IMR-90 (cell line): Measurements from ENCODE around the gene NTMT1. TPM values are rescaled to one million over a fixed set of nuclear protein-coding genes. Genes with fewer than 3 reads are reported as not detected.

Experiments used
- ATAC-seq: fragments of 200-7000 bp; cut with Tn5 transposase; 2 replicates; pipeline ENCODE4 v1.9.1; 2020; ENCODE audit warnings: low read depth, mild to moderate bottlenecking, moderate library complexity
- BruUV-seq: library from RNA; stranded (reverse); fragments of 400-500 nt; replicated peaks from 2 replicates; lab custom pipeline; 2021; lab: Mats Ljungman, UMichigan
- CTCF ChIA-PET: fragments of 300-600 bp; formaldehyde crosslinking; extraction: SDS; loops from one replicate; lab custom pipeline; 2021; ENCODE audit warnings: antibody characterized with exemption; lab: Yijun Ruan, JAX
- POLR2A ChIA-PET: fragments of 300-600 bp; sonication (Branson Sonifier 250); formaldehyde crosslinking; loops from one replicate; lab custom pipeline; 2022; ENCODE audit warnings: antibody characterized with exemption; ENCODE audit not compliant: unreplicated experiment; lab: Charles Lee
- DNase-seq: peaks from one replicate; pipeline ENCODE4 v3.0.0; 2013
- H2AFZ ChIP-seq: replicated peaks from 2 replicates; pipeline ENCODE3; 2013; ENCODE audit warnings: low read length, mild to moderate bottlenecking; ENCODE audit not compliant: poor library complexity
- H2AK5ac ChIP-seq: 2 replicates; pipeline ENCODE4 v1.6.1; 2013; ENCODE audit warnings: low read depth, low read length, inconsistent platforms
- H2AK9ac ChIP-seq: replicated peaks from 2 replicates; pipeline ENCODE3; 2013; ENCODE audit warnings: mild to moderate bottlenecking, low read depth, low read length, moderate library complexity; ENCODE audit not compliant: poor library complexity
- H2BK120ac ChIP-seq: 2 replicates; pipeline ENCODE4 v1.6.1; 2013; ENCODE audit warnings: low read depth, low read length, inconsistent platforms
- H2BK15ac ChIP-seq: 3 replicates; pipeline ENCODE4 v1.6.1; 2013; ENCODE audit warnings: low read depth, low read length, inconsistent platforms
- H2BK20ac ChIP-seq: 2 replicates; pipeline ENCODE4 v1.6.1; 2013; ENCODE audit warnings: low read depth, mild to moderate bottlenecking, inconsistent platforms, low read length, moderate library complexity
- H2BK5ac ChIP-seq: 2 replicates; pipeline ENCODE4 v1.6.1; 2013; ENCODE audit warnings: mild to moderate bottlenecking, low read depth, low read length, inconsistent platforms; ENCODE audit not compliant: poor library complexity, severe bottlenecking
- H3K14ac ChIP-seq: replicated peaks from 2 replicates; pipeline ENCODE4 v1.6.1; 2013; ENCODE audit warnings: low read depth, low read length, inconsistent platforms
- H3K18ac ChIP-seq: 2 replicates; pipeline ENCODE4 v1.6.1; 2013; ENCODE audit warnings: low read depth, low read length, control low read depth
- H3K23ac ChIP-seq: 2 replicates; pipeline ENCODE4 v1.6.1; 2013; ENCODE audit warnings: low read depth, low read length, inconsistent platforms
- H3K27ac ChIP-seq: 2 replicates; pipeline ENCODE4 v1.5.1; 2013; ENCODE audit warnings: mild to moderate bottlenecking, control low read depth, low read length; ENCODE audit not compliant: insufficient read depth
- H3K27me3 ChIP-seq: 2 replicates; pipeline ENCODE4 v1.6.1; 2013; ENCODE audit warnings: low read length; ENCODE audit not compliant: control insufficient read depth, insufficient read depth
- H3K36me3 ChIP-seq: 2 replicates; pipeline ENCODE4 v1.6.1; 2013; ENCODE audit warnings: low read length, mixed read lengths; ENCODE audit not compliant: control insufficient read depth, insufficient read depth
- H3K4ac ChIP-seq: 2 replicates; pipeline ENCODE4 v1.6.1; 2013; ENCODE audit warnings: low read depth, low read length, inconsistent platforms
- H3K4me1 ChIP-seq: 2 replicates; pipeline ENCODE4 v1.6.1; 2013; ENCODE audit warnings: low read length, mixed read lengths; ENCODE audit not compliant: control insufficient read depth, insufficient read depth
- H3K4me2 ChIP-seq: 2 replicates; pipeline ENCODE4 v1.6.1; 2013; ENCODE audit warnings: low read depth, mild to moderate bottlenecking, control low read depth, low read length, moderate library complexity
- H3K4me3 ChIP-seq: 2 replicates; pipeline ENCODE4 v1.5.1; 2013; ENCODE audit warnings: low read depth, mild to moderate bottlenecking, control low read depth, low read length, moderate library complexity; ENCODE audit not compliant: insufficient read depth
- H3K56ac ChIP-seq: 2 replicates; pipeline ENCODE4 v1.6.1; 2013; ENCODE audit warnings: low read length, inconsistent platforms; ENCODE audit not compliant: insufficient read depth; ENCODE audit errors: extremely low read depth
- H3K79me1 ChIP-seq, 2 experiments: 2 replicates each; pipeline ENCODE4 v1.6.1; 2013; ENCODE audit warnings: low read length in 2 of 2, inconsistent platforms in 1 of 2, low read depth in 1 of 2
- H3K9ac ChIP-seq: 2 replicates; pipeline ENCODE4 v1.6.1; 2013; ENCODE audit warnings: low read depth, low read length, control low read depth
- H3K9me1 ChIP-seq: 2 replicates; pipeline ENCODE4 v1.6.1; 2013; ENCODE audit warnings: low read length, inconsistent platforms; ENCODE audit not compliant: insufficient read depth
- H3K9me3 ChIP-seq: 2 replicates; pipeline ENCODE4 v1.6.1; 2013; ENCODE audit warnings: low read length; ENCODE audit not compliant: control insufficient read depth, insufficient read depth
- H4K20me1 ChIP-seq: 2 replicates; pipeline ENCODE4 v1.6.1; 2013; ENCODE audit warnings: low read length, inconsistent platforms; ENCODE audit not compliant: insufficient read depth
- H4K5ac ChIP-seq: 2 replicates; pipeline ENCODE4 v1.6.1; 2013; ENCODE audit warnings: mild to moderate bottlenecking, low read depth, low read length, control low read depth
- H4K8ac ChIP-seq, 2 experiments: 2 replicates each; pipeline ENCODE4 v1.6.1; 2013; ENCODE audit warnings: low read depth in 2 of 2, low read length in 2 of 2, control low read depth in 1 of 2, inconsistent platforms in 1 of 2
- H4K91ac ChIP-seq: 2 replicates; pipeline ENCODE4 v1.6.1; 2013; ENCODE audit warnings: low read depth, low read length, inconsistent platforms; ENCODE audit not compliant: insufficient read depth
- CHD1 ChIP-seq: IDR thresholded peaks from 2 replicates; pipeline ENCODE4 v1.6.1; 2012; ENCODE audit warnings: low read depth, low read length, improper control_type of control experiment
- MXI1 ChIP-seq: IDR thresholded peaks from 2 replicates; pipeline ENCODE4 v1.6.1; 2012; ENCODE audit warnings: low read depth, mild to moderate bottlenecking, low read length, moderate library complexity, borderline replicate concordance
- NFE2L2 ChIP-seq: fragments of 150-350 bp; IDR thresholded peaks from 2 replicates; pipeline ENCODE4 v1.6.1; 2016; ENCODE audit warnings: low read depth, mild to moderate bottlenecking, low read length
- RAD21 ChIP-seq: IDR thresholded peaks from 2 replicates; pipeline ENCODE4 v1.6.1; 2012; ENCODE audit warnings: low read length, improper control_type of control experiment
- RCOR1 ChIP-seq: IDR thresholded peaks from 2 replicates; pipeline ENCODE4 v1.6.1; 2012; ENCODE audit warnings: mild to moderate bottlenecking, low read length, improper control_type of control experiment; ENCODE audit not compliant: insufficient replicate concordance
- SMC3 ChIP-seq: fragments of 150-350 bp; IDR thresholded peaks from 2 replicates; pipeline ENCODE4 v1.6.1; 2016; ENCODE audit warnings: low read depth, mild to moderate bottlenecking, antibody characterized with exemption, low read length, moderate library complexity
- WGBS, 2 experiments: methylation state at CpG; one replicate each; pipeline versions ENCODE4 v1.1.5 to v1.1.7; 2013; ENCODE audit warnings: missing lambda C conversion rate in 2 of 2; ENCODE audit not compliant: insufficient read length in 1 of 2; ENCODE audit errors: extremely low coverage in 2 of 2; 5-methylcytosine and 5-hydroxymethylcytosine counted together
- dilution Hi-C: fragments of 300-500 bp; cut with HindIII; formaldehyde crosslinking; loops from one replicate; pipeline ENCODE4 v1.14.3; 2018; ENCODE audit warnings: low sequenced_read_pairs; ENCODE audit not compliant: unreplicated experiment
- in situ Hi-C: fragments of 300-500 bp; cut with MboI; formaldehyde crosslinking; loops from 3 replicates; pipeline ENCODE4 v1.14.3; 2019; ENCODE audit warnings: low sequenced_read_pairs, inconsistent platforms, mixed read lengths
- intact Hi-C: fragments of 100-400 bp; cut with micrococcal nuclease; formaldehyde crosslinking; loops from 2 replicates; pipeline ENCODE4 v1.10.0; 2022
- polyA plus RNA-seq, 3 experiments: library from polyadenylated mRNA; depleted of rRNA; stranded (reverse); fragments of >200 nt; gene quantifications; 2 replicates each; pipeline ENCODE4 v1.2.3, GENCODE V29; 2012; ENCODE audit warnings: low replicate concordance in 1 of 3
- total RNA-seq: library from RNA; depleted of rRNA; stranded (reverse); fragments of >200 nt; gene quantifications from 2 replicates; pipeline ENCODE4 v1.2.3, GENCODE V29; 2012
- TF ChIP-seq, protein P1 (sequence below): fragments of 150-350 bp; IDR thresholded peaks from 2 replicates; pipeline ENCODE4 v1.6.1; 2016; ENCODE audit warnings: low read depth, mild to moderate bottlenecking, low read length, moderate library complexity, borderline replicate concordance

Gene NTMT1
- total and polyA plus RNA-seq, 2 of the 4 experiments (the other 2 are of a cell fraction): 68.1 to 88.1 TPM

DNA sequence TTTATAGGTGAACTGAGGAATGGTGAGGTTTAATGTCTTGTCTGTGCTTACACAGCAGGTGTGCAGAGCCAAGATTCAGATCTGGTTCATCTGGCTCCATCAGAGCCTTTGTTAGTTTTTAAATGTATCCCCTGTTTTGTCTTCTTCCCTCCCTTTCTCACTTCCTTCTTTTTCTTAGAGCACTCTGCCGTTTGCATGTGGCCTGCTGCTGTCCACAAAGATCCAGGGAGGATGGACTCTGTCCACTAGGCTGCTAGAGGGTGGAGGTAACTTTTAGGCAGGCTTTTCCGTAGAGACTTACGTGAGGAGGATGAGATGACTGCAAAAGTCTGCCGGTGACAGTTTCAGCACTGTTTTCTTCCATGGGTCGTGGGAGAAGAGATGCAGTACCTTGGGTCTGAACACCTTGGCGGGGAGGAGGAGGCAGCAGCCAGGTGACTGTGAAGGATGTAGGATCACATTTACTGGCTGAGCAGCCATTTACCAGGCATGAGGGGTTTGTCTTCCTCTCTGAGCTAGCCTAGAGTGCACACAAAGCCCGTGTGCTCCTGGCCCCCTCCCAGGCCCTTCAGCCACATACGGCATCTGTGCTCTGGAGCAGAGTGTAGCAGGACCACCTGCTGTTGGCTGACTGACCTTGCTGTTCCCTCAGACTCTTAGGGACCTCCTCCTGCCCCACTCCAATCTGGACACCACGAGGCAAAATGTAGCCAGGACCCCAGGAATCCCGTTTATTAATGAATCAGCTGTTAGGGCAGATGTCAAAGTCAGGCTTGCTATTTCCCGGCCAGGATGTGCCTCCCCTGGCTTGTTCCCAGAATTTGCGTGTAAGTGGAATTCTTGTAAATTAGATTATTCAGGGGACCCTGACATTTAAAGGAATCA is 1.8 kb downstream of the NTMT1 start:
- Histone ChIP-seq H3K27ac (peak overlapping the region; percentile 94), H3K14ac (peak overlapping the region; percentile 92), H3K9me3 (no peaks in the 10 kb centered on the region), H3K23ac (peak overlapping the region; percentile 98), H3K36me3 (peaks cover 14% of the 10 kb centered on the region), H4K91ac (peak overlapping the region; percentile 91), H2BK15ac (peak overlapping the region; percentile 71), H2AK5ac (peak overlapping the region; percentile 94), H3K56ac (peak overlapping the region; percentile 97), H2AK9ac (peak overlapping the region; percentile 88), H3K9me1 (peaks cover 40% of the 10 kb centered on the region), H3K4me1 (peaks cover 42% of the 10 kb centered on the region), H4K20me1 (peaks cover 61% of the 10 kb centered on the region), H4K5ac (peak overlapping the region; percentile 19), H3K4me3 (peak overlapping the region; percentile 96; the same call in 1 of the 2 replicates), H3K27me3 (no peaks in the 10 kb centered on the region), H2BK120ac (peak overlapping the region; percentile 90), H2BK20ac (peak overlapping the region; percentile 86), H3K18ac (peak overlapping the region; percentile 21), H2BK5ac (peak overlapping the region; percentile 87), H3K4me2 (peak overlapping the region; percentile 97), H4K8ac (peak overlapping the region; percentile 87 to 90), H3K9ac (peak overlapping the region; percentile 90), H2AFZ (no peak overlapping the region), H3K79me1 (peaks cover 6 to 58% of the 10 kb centered on the region in 2 experiments; a peak in 3 of 4 replicates), H3K4ac (peak overlapping the region; percentile 93)
- DNase-seq (no peak), ATAC-seq (no peak)
- intact Hi-C loops: no loop called here
- no TSS peak for BruUV-seq
- dilution Hi-C loops: no loop called here
- TF ChIP-seq, protein P1, sequence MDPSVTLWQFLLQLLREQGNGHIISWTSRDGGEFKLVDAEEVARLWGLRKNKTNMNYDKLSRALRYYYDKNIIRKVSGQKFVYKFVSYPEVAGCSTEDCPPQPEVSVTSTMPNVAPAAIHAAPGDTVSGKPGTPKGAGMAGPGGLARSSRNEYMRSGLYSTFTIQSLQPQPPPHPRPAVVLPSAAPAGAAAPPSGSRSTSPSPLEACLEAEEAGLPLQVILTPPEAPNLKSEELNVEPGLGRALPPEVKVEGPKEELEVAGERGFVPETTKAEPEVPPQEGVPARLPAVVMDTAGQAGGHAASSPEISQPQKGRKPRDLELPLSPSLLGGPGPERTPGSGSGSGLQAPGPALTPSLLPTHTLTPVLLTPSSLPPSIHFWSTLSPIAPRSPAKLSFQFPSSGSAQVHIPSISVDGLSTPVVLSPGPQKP: no peak
- TF ChIP-seq RAD21: no peak
- no peak for TF ChIP-seq RCOR1
- TF ChIP-seq NFE2L2: no peak
- no peak for TF ChIP-seq SMC3
- TF ChIP-seq MXI1: 0 out of 2 replicates have a peak, but pooled peaks have one; percentile 30
- TF ChIP-seq CHD1: no peak
- in situ Hi-C loops: no loop called here
- ChIA-PET CTCF (interaction anchor here (0.6 to 1.2 kb wide), 3 partner anchors 485 to 911 kb away, joined by 3 to 4 read pairs (median 3); no protein-coding TSS in a partner anchor), POLR2A (interaction anchor here (0.8 to 1.0 kb wide), 2 partner anchors 453 to 496 kb away, joined by 3 to 5 read pairs; no protein-coding TSS in a partner anchor)
- 47% methylated on average over 7 of the region's 12 CpGs; no CpG with 5 or more reads in 1 of the 2 experiments for WGBS, 2 experiments
